Measurements from ENCODE around the gene WRAP73.

Gene WRAP73

GRCh38 chr1:3646596-3646995 is 3.3 kb downstream of the WRAP73 start:
- DNase-seq (ENCODE audit: low spot score) = no peak

- DNase-seq (ENCODE audit: low spot score) = no peak
Observed at GRCh38 chr1:3645666-3646355, 4.1 kb downstream of the WRAP73 start.

DNA sequence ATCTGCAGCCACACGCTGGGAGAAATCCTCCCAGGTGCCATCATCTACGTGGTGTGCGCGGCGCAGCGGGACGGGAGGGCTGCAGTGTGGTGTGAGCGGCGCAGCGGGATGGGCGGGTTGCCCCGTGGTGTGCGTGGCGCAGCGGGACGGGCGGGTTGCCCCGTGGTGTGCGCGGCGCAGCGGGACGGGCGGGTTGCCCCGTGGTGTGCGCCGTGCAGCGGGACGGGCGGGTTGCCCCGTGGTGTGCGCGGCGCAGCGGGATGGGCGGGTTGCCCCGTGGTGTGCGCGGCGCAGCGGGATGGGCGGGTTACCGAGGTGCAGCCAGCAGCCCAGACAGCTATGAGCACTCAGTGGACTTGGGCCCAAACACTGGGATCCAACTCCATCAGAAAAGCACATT is 4.7 kb downstream of the WRAP73 start:
- DNase-seq (ENCODE audit: low spot score) = no peak

DNA sequence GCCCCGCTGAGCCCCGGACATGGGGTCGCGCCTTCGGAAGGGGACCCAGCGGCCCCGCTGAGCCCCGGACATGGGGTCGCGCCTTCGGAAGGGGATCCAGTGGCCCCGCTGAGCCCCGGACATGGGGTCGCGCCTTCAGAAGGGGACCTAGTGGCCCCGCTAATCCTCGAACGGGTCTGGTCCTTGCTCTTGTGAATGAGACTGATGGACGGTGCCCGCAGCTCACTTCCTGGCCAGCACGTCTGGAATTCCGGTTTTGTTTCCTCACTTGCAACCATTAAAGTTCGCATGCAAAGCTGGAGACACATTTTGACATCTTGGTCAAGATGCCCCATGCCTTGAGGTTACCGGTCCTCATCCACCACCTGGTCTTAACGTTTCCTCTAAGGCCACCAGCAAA is 5.6 kb downstream of the WRAP73 start:
- no peak for DNase-seq (ENCODE audit: low spot score)

GRCh38 chr1:3642919-3643675 is 6.8 kb downstream of the WRAP73 start:
- no peak for DNase-seq (ENCODE audit: low spot score)

GRCh38 chr1:3641816-3642215 is 8.1 kb downstream of the WRAP73 start:
- no peak for DNase-seq (ENCODE audit: low spot score)

- DNase-seq (ENCODE audit: low spot score) = no peak
Observed at GRCh38 chr1:3641046-3641760, 8.7 kb downstream of the WRAP73 start.

DNA sequence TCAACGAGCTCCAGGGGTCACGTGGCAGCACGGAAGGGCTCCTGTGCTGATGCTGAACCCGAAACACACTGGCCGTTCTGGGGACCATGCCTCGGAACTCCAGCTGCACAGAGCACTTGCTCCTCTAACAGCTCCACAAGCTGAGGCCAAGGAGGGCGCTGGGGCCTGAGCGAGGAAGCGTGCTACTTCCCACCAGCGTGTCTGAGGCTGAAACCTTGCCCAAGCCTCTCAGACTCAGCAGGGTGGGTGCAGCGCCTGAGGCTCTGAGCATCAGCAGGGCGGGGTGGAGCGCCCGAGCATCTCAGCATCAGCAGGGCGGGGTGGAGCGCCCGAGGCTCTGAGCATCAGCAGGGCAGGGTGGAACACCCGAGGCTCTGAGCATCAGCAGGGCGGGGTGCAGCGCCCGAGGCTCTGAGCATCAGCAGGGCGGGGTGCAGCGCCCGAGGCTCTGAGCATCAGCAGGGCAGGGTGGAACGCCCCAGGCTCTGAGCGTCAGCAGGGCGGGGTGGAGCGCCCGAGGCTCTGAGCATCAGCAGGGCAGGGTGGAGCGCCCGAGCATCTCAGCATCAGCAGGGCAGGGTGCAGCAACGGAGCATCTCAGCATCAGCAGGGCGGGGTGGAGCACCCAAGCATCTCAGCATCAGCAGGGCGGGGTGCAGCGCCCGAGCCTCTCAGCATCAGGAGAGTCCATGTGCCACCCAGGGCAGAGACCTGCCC is 9.6 kb downstream of the WRAP73 start:
- no peak for DNase-seq (ENCODE audit: low spot score)

DNA sequence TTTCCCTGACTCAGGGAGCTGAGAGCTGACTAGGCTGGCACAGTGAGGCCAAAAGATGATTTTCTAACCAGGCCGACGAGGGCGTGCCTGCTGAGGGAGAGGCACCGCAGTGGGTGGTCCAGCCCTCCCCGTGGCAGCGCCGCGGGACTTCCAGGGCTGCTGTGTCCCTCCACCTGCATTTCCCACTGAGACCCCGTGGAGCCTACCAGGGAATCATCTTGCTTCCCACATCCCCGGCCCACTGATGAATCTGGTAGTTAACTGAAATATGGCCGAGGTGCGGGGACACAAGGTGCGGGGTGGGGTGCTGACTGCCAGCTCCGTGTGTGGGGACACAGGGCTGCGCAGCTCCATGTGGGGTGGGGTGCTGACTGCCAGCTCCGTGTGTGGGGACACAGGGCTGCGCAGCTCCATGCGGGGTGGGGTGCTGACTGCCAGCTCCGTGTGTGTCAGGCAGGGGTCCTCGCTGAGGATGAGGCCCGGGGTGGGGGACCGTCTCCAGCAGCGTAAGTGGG is 10.4 kb downstream of the WRAP73 start:
- DNase-seq (ENCODE audit: low spot score) = no peak

- no peak for DNase-seq (ENCODE audit: low spot score)
Observed at GRCh38 chr1:3638676-3639075, 11.2 kb downstream of the WRAP73 start.

GRCh38 chr1:3638027-3638426 is 11.9 kb downstream of the WRAP73 start:
- DNase-seq (ENCODE audit: low spot score) = no peak

DNA sequence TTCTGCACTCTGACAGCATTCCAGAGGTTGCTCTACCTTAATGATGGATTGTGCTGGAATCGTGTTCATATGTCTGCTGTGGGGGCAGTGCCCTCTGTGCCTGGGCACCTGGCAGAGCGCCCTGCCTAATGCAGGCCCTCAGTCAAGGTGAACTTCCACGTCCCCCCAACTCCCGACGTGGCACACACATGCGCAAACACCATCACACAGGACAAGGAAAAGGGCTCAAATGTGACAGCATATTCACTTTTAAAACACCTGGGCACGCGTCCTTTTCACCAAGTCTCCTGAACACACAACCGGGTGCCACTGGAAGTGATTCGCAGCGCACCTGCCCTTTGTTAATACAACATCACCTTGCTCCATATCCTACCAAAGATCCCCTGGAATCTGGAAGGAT is 13.4 kb downstream of the WRAP73 start:
- DNase-seq (ENCODE audit: low spot score) = no peak

DNA sequence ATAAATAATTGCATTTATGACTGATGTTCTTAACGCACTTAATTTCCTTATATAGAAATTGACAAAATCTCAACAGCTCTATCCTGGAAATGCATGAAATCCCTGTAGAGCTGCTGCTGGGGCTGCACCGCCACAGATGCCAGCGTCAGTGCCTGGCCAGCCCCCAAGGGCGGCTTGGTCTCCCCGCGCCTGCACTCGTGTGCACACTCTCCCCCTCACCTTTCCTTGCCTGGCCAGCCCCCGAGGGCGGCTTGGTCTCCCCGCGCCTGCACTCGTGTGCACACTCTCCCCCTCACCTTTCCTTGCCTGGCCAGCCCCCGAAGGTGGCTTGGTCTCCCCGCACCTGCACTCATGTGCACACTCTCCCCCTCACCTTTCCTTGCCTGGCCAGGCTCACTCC is 13.8 kb downstream of the WRAP73 start:
- no peak for DNase-seq (ENCODE audit: low spot score)

DNA sequence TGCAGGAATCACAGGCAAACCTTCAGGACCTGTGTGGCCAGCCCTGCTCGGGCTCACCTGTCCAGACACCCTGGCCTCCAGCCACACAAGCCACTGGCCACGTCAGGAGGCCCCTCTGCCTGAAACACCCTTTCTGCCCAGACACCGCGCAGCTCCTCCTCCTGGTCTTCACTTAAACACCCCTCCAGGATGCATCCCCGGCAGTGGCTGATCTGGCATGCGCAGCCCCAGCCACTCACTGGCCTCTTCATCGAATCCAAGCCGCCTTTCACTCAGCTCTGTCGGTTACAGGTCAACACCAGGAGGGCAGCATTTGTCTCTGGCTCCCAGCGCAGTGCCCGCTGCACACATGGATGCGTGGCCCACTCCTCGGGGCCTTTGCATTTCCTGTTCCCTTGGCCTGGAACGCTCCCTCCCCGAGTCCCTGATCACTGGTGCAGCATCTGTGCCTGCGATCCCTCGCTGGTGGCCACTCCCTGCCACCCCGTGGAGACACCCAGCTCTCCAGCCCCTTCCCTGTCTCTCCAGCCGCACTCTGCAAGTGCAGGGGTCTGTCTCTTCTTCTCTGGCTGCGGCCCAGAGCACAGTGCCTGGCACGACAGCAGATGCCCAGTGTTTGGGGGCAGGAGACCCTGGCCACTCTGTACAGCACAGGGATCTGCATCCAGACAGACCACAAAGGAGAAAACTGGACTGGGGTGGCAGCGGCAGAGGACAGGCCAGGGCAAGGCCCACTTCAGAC is 15.7 kb downstream of the WRAP73 start:
- no peak for DNase-seq (ENCODE audit: low spot score)

DNA sequence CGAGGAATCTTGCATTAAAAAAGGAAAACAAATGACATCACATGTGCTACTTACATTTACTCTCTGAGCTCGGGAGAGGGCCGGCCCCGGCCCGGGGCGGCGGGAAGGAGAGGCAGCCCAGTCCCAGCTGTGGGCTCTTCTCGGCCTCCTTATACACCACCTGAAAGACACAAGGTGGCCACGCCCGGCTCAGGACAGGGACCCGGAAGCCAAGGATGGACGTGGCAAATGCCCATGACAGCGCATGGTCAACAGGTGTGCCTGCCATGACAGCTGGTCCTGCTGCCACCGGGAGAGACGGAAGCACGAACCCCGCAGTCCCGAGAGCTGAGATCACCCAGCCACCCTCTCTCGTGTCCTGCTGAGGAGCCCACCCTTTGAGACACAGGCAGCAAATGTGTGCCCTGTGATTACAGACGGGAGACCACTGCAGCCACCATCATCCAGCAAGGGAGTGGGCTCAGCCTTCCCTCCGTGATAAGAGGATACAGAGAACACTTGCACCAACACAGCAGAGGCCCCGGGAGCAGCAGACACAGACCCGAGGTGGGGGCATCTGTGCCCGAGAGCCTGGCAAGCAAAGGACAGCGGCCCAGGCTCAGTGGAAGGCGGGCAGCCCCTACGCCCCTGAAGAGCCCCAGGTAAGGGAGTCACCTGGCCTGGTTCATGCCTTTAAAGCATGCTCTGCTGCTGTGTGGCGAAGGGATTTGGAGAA is 16.4 kb downstream of the WRAP73 start:
- no peak for DNase-seq (ENCODE audit: low spot score)

DNA sequence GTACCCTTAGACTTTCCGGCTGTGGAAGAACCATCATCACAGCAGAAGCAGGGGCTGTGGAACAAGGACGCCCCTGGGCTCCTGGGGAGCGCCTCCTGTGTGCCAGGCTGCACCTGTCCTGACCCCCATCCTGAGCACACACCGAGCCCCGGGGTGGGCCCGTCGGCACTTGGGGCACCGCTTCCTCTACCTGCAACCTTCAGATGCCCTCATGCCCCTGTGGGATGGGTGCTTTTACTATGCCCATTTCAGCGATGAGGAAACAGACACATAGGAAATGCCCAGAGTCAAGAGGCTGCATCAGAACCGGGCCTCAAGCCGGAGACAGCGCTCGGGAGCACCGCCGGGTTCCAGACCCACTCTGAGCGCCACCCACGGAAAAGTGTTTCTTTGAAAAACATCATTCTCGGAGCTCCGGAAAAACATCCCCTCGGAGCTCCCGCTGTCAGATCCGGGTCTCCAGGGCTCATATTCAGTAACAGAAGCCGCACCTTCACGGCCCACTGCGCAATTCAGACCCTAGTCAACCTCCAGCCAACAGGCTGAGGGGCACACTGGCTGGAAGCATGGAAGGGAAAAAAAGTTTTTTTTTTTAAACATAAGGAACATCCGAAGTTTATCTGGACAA is 17.1 kb downstream of the WRAP73 start:
- DNase-seq (ENCODE audit: low spot score) = no peak

GRCh38 chr1:3632298-3632697 is 17.6 kb downstream of the WRAP73 start:
- DNase-seq (ENCODE audit: low spot score) = no peak

DNA sequence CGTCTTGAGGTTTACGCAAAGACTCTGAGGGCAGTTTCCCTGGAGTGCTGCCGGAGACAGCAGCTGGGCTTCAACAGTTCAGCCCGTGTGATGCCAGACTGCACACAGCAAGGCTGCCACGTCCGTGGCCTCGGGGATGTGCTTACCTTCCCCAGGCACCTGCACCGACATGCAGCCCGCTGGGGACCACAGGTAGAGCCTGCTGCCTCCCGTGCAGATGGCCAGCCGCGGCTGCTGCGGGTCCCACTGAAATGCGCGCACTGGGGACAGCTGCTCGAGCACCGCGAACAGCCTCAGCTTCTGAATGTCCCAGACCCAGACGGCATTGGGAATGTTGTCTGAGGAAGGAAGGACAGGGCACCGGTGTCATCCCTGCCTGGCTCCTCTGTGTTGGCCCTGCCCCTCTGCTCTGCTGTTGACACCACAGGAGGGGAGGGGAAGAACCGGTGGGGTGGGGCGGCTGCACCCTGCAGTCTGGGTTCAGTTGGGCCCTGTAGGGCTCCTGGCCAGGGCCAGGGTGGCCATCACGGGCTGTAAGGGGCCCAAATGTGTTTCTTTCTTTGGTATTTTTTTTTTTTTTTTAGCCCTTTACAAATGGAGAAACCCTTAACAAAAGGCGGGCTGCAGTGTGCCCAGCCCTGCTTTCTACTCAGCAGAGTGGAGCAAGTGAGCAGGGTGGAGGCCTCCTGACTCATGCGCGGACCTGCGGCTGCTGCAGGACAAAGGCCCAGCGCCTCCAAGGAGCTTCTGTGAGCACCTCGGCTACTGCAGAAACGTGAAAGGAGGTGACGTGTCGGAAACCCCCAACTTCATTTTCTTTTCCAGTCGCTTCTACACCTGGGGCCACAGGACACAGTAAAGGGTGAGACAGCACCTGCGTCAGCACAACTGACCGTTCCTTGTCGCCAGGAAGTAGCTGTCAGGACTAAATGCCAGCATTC is 18.3 kb downstream of the WRAP73 start:
- DNase-seq (ENCODE audit: low spot score) = no peak

- no peak for DNase-seq (ENCODE audit: low spot score)
Observed at GRCh38 chr1:3630914-3631313, 19.0 kb downstream of the WRAP73 start.
